K562 (cell line): ENCODE data around the gene TXNDC9. TPM values are rescaled to one million over a fixed set of nuclear protein-coding genes. Genes with fewer than 3 reads are reported as not detected.

Experiments used
- ADNP ChIP-seq: fragments of 200-800 bp; sonication (Bioruptor generic); IDR thresholded peaks from 2 replicates; pipeline ENCODE4 v1.6.1; 2016; ENCODE audit warnings: missing genetic modification characterization, missing compliant biosample characterization
- AFF4 ChIP-seq: sonication (generic); formaldehyde crosslinking; IDR thresholded peaks from 2 replicates; pipeline ENCODE4 v1.8.0; 2023; ENCODE audit warnings: mild to moderate bottlenecking, missing genetic modification reagents
- E2F1 ChIP-seq: sonication (generic); formaldehyde crosslinking; IDR thresholded peaks from 2 replicates; pipeline ENCODE4 v1.8.1; 2023; ENCODE audit warnings: mild to moderate bottlenecking, missing genetic modification reagents, moderate library complexity
- HDGF ChIP-seq: fragments of 450-650 bp; IDR thresholded peaks from 2 replicates; pipeline ENCODE4 v1.6.1; 2016
- KLF10 ChIP-seq: fragments of 250-450 bp; sonication (Bioruptor Pico); IDR thresholded peaks from 2 replicates; pipeline ENCODE4 v1.6.1; 2021; ENCODE audit warnings: matching md5 sums
- NFE2L1 ChIP-seq: fragments of 450-650 bp; IDR thresholded peaks from 2 replicates; pipeline ENCODE4 v1.6.1; 2016; ENCODE audit warnings: missing genetic modification characterization, low read depth, mild to moderate bottlenecking, missing compliant biosample characterization, moderate library complexity, borderline replicate concordance
- NR1H2 ChIP-seq: sonication (generic); formaldehyde crosslinking; IDR thresholded peaks from 2 replicates; pipeline ENCODE4 v1.4.0; 2020; ENCODE audit warnings: mild to moderate bottlenecking, missing genetic modification reagents
- OTX1 ChIP-seq: fragments of 450-650 bp; formaldehyde crosslinking; IDR thresholded peaks from 2 replicates; pipeline ENCODE4 v1.4.0; 2022; ENCODE audit warnings: mild to moderate bottlenecking
- PCBP1 ChIP-seq: fragments of 200-400 bp; formaldehyde crosslinking; IDR thresholded peaks from 2 replicates; pipeline ENCODE4 v1.6.1; 2018; ENCODE audit warnings: mild to moderate bottlenecking, low read depth, low read length; ENCODE audit not compliant: poor library complexity, severe bottlenecking
- PTRF ChIP-seq: fragments of 450-650 bp; IDR thresholded peaks from 2 replicates; pipeline ENCODE4 v1.6.1; 2016; ENCODE audit warnings: mild to moderate bottlenecking, missing genetic modification characterization, missing compliant biosample characterization
- RBFOX2 ChIP-seq: fragments of 200-400 bp; formaldehyde crosslinking; IDR thresholded peaks from 2 replicates; pipeline ENCODE4 v1.6.1; 2017; ENCODE audit warnings: low read depth, mild to moderate bottlenecking, low read length, moderate library complexity
- SMARCB1 ChIP-seq: IDR thresholded peaks from 2 replicates; pipeline ENCODE4 v1.6.1; 2011; ENCODE audit warnings: improper control_type of control experiment, low read depth; ENCODE audit not compliant: insufficient read length
- SRSF3 ChIP-seq: fragments of 200-400 bp; formaldehyde crosslinking; IDR thresholded peaks from 2 replicates; pipeline ENCODE4 v1.6.1; 2016; ENCODE audit warnings: mild to moderate bottlenecking, low read length, moderate library complexity; ENCODE audit not compliant: insufficient read depth
- TFAM ChIP-seq: fragments of 250-450 bp; sonication (Bioruptor Pico); conservative IDR thresholded peaks from 2 replicates; pipeline ENCODE4 v1.5.0; 2021; ENCODE audit warnings: mild to moderate bottlenecking, moderate library complexity
- ZBTB12 ChIP-seq: fragments of 250-450 bp; sonication (Bioruptor Pico); IDR thresholded peaks from 2 replicates; pipeline ENCODE4 v1.4.0; 2020
- ZBTB7A ChIP-seq: IDR thresholded peaks from 2 replicates; pipeline ENCODE4 v1.6.1; 2011; ENCODE audit warnings: low read depth, mild to moderate bottlenecking, low read length, moderate library complexity, borderline replicate concordance; ENCODE audit not compliant: control insufficient read depth
- ZFPM2 ChIP-seq: fragments of 250-450 bp; sonication (Bioruptor Pico); IDR thresholded peaks from 2 replicates; pipeline ENCODE4 v1.5.1; 2022; ENCODE audit warnings: mild to moderate bottlenecking
- ZNF212 ChIP-seq: fragments of 450-650 bp; formaldehyde crosslinking; IDR thresholded peaks from 2 replicates; pipeline ENCODE4 v1.4.0; 2020; ENCODE audit warnings: mild to moderate bottlenecking
- polyA plus RNA-seq, 8 experiments: library from polyadenylated mRNA; depleted of rRNA in 4 of 8; stranded (reverse) in 5 of 8; unstranded in 3 of 8; fragments of >200 nt; fragmentation: Nextera tagmentation in 2 of 8; fragmentation: Illumina TruSeq in 1 of 8; extraction: Ambion mirVana in 2 of 8; extraction: Trizol in 1 of 8; gene quantifications; 2 replicates each; pipeline versions ENCODE4 v1.2.1 to v1.2.3, GENCODE V29; 2011 to 2014; ENCODE audit warnings: inconsistent platforms in 1 of 8, missing spikeins in 1 of 8
- total RNA-seq, 7 experiments: library from RNA; depleted of rRNA in 6 of 7; stranded (reverse); fragments of >200 nt in 6 of 7; fragmentation: Illumina TruSeq in 2 of 7; extraction: Trizol in 2 of 7; gene quantifications; 2 replicates each; pipeline versions ENCODE4 v1.2.1 to v1.2.3, GENCODE V29; 2011 to 2021; ENCODE audit warnings: low replicate concordance in 1 of 7

TXNDC9 gene
- total and polyA plus RNA-seq, 9 of the 15 experiments (the other 6 are each of a cell fraction or from before 2014, with no cell fraction given), result 37.5 to 211 (median 65.5) TPM

GRCh38 chr2:99335911-99336803 lies at the start of gene TXNDC9 (continued):
- TF ChIP-seq E2F1 (no peak), SMARCB1 (no peak), NFE2L1 (tag) (no peak), OTX1 (CRISPR knock-in tag) (no peak), TFAM (CRISPR knock-in tag) (no peak), KLF10 (no peak), PCBP1 (no peak), ZBTB12 (CRISPR knock-in tag) (no peak), NR1H2 (CRISPR knock-in tag) (0 out of 2 replicates have a peak, but pooled peaks have one; percentile 41), ZNF212 (no peak), PTRF (no peak), RBFOX2 (peak; percentile 98), ADNP (no peak), SRSF3 (no peak), ZFPM2 (CRISPR knock-in tag) (no peak), ZBTB7A (no peak), HDGF (no peak), AFF4 (CRISPR knock-in tag) (peak; percentile 64; the same call in 1 of the 2 replicates)
